Activated CD8-positive, alpha-beta memory T cell treated with anti-CD3 and anti-CD28 coated beads for 36 hours (primary cell): Measurements from ENCODE around the gene PLOD2. TPM values are rescaled to one million over a fixed set of nuclear protein-coding genes. Genes with fewer than 3 reads are reported as not detected.

Source experiments
- CTCF ChIA-PET: fragments of 350-600 bp; sonication (Branson Sonifier 250); formaldehyde crosslinking; loops from one replicate; lab custom pipeline; 2021; ENCODE audit warnings: antibody characterized with exemption; lab: Charles Lee
- POLR2A ChIA-PET: fragments of 350-600 bp; sonication (Branson Sonifier 250); formaldehyde crosslinking; loops from one replicate; lab custom pipeline; 2021; ENCODE audit warnings: antibody characterized with exemption; lab: Charles Lee
- total RNA-seq, 2 experiments: library from RNA; stranded (reverse); gene quantifications; one replicate each; pipeline ENCODE4 v1.2.3, GENCODE V29; 2021

Gene PLOD2
- total RNA-seq, 2 experiments from 2014 or later: 0.80 to 1.0 TPM

GRCh38 chr3:146071632-146072031 is 89.4 kb downstream of the PLOD2 start:
- POLR2A ChIA-PET: no interaction called here
- CTCF ChIA-PET: no interaction called here

- ChIA-PET POLR2A (no interaction called here), CTCF (no interaction called here)
Observed at GRCh38 chr3:146067048-146067447, 93.9 kb downstream of the PLOD2 start.

DNA sequence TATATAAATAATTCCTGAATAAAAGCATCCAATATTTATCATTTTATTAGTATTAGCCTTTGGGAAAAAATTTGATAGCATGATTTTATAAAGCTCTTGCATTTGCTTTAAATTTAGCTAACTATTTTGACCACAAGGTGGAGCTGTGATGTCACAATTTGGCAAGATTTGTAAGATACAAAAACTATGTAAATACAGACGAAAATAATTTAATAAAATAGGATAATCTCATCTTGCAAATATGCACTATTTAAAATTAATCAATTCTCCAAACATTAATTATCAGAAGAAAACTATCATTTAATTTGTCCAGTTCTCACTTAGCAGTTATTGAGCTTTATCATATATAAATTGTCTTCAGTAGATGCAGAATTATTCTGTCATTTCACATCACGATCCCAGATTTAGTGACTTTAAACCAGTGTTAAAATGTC is 95.4 kb downstream of the PLOD2 start:
- ChIA-PET POLR2A (no interaction called here), CTCF (no interaction called here)

- ChIA-PET CTCF (no interaction called here), POLR2A (no interaction called here)
Observed at GRCh38 chr3:146058241-146058640, 102.7 kb downstream of the PLOD2 start.

DNA sequence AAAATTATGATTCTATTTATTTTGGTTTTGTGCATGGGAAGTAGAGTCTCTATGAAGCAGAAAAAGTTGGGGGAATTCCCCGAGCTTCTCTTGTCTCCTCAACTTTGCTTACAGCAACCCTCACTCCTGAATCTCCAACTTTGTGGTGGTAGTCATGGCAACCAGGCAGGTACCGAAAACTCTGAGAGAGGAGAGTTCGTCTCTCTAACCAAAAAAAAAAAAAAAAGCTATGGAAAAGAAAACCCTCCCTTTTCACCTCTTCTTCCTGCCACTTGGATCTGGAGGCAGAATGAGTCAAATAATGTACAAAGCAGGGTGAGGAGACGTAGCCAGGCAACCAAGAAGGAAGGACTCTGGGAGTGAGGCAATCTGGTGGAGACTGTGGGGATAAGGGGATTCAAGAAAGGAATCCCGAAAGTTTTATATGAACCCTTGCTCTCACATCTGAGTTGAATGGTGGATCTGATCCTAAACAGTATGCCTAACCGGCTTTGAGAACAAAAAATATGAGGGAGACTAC is 108.1 kb downstream of the PLOD2 start:
- ChIA-PET POLR2A (no interaction called here), CTCF (no interaction called here)

GRCh38 chr3:146052056-146052790 is 108.8 kb downstream of the PLOD2 start:
- CTCF ChIA-PET: no interaction called here
- POLR2A ChIA-PET: no interaction called here

DNA sequence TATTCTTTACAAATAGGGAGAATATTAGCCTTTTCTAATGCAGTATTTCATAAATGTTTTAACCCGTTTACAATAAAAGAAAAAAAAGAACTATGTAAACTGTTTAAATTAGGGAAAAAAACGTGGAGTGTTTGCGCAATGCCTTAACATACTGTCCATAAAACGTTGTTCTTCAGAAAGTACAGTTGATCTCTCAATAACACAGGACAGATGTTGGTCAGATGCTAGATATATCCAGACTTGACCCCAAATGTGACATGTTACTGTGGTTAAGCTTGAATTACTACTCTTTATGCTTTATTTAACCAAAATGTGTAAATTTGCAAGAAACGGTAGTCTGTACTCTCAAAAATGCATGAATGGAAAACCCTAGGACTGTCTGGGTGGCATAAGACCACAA is 110.3 kb downstream of the PLOD2 start:
- ChIA-PET POLR2A (no interaction called here), CTCF (no interaction called here)

DNA sequence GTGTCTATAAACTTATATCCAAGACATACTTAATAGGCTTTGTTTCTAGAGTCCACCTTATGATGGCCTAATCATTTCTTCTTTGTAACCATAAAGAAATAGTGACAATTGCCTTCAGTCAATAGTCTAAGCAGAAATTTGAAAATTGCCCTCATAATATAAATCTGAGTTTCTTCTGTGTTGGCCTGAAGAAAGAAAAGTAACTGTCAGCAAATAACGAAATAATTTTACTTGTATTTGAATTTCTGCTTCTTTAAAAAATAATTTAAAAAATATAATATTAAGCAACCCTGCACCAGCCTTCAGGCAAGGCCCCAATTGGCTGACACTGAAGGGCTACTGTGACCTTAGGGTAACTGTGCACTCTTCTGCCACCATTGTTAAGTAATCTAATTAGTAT is 113.5 kb downstream of the PLOD2 start:
- ChIA-PET POLR2A (no interaction called here), CTCF (no interaction called here)

DNA sequence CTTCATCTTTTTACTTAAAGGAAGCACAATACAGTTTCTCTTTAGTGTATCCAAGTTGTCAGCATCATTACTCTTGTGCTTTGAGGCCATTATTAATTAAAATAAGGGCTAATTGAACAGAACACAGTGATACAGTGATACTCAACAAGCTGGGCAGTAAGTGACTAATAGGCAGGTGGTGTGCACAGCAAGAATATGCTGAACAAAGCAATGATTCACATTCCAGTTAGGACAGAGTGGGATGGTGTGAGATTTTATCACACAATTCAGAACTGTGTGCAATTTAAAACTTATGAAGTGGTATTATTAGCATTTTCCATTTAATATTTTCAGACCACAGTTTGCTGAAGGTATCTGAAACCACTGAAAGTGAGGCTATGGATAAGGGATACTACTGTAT is 116.9 kb downstream of the PLOD2 start:
- ChIA-PET CTCF (no interaction called here), POLR2A (no interaction called here)

DNA sequence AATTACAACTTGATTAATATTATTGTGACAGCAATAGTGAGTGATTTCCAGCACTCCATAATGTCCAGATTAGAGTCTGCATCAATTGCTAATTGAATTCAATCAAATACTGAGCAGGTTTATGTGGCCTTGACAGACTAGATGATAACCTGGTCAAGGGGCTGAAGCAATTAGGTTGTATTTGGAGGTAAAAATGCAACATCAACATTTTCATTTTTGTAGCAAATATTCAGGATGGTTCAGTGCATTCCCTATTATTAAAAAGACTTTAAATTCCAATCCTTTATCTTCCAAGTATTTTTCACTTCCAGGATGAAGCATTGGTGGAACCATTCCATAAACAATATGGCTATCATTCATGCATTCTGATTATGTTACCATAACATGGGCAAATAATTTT is 120.4 kb downstream of the PLOD2 start:
- ChIA-PET POLR2A (no interaction called here), CTCF (no interaction called here)

- ChIA-PET POLR2A (no interaction called here), CTCF (no interaction called here)
Observed at GRCh38 chr3:146037697-146038096, 123.3 kb downstream of the PLOD2 start.

- ChIA-PET CTCF (no interaction called here), POLR2A (no interaction called here)
Observed at GRCh38 chr3:146036281-146036680, 124.7 kb downstream of the PLOD2 start.

DNA sequence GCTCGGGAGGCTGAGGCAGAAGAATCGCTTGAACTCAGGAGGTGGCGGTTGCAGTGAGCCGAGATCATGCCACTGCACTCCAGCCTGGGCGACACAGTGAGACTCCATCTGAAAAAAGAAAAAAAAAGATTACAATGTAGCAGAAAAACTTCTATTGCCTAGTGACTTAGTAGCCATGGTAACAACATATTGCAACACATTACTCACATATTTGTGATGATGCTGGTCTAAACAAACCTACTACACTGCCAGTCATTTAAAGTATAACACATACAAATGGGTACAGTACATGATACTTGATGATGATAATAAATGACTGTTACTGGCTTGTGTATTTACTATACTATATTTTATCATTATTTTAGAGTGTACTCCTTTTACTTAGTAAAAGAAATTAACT is 125.6 kb downstream of the PLOD2 start:
- POLR2A ChIA-PET: no interaction called here
- CTCF ChIA-PET: no interaction called here

DNA sequence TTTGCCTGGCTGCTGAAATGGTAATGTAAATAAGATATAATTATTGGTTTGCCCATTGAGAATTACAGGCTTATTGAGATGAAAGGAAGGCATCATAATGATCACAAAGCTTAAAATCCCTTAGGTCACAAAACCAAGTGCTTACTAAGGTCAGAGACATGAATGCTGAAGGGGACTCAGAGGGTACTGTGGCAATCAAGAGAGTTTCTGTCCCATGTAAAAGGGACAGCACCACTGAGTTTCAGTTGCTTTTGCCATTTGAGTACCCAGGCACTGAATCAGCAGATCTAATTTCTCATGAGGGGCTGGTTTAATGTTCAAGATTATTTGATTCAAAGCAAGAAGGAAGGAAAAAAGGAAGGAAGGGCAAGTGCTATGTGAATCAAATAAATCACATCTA is 127.0 kb downstream of the PLOD2 start:
- CTCF ChIA-PET: no interaction called here
- POLR2A ChIA-PET: no interaction called here

GRCh38 chr3:146026547-146026946 is 134.4 kb downstream of the PLOD2 start:
- POLR2A ChIA-PET: no interaction called here
- CTCF ChIA-PET: no interaction called here

- ChIA-PET POLR2A (no interaction called here), CTCF (no interaction called here)
Observed at GRCh38 chr3:146024260-146024659, 136.7 kb downstream of the PLOD2 start.

DNA sequence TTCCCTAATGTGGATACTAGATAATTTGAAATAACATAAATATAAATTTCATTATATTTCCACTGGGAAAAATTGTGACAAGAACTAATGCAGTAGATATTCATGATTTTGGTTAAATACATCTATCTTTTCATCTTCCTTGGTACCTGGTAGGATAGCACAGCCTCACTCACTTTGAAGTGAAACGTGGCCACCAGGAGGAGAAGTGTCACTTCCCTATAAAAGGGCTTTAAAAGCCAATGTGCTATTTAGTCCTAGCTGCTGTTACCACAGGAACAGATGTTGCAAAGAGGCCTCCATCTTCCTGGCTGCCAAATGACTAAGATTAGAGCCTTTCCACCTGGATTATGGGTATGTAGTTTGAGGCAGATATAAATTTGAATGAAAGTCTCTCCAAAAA is 140.0 kb downstream of the PLOD2 start:
- CTCF ChIA-PET: no interaction called here

DNA sequence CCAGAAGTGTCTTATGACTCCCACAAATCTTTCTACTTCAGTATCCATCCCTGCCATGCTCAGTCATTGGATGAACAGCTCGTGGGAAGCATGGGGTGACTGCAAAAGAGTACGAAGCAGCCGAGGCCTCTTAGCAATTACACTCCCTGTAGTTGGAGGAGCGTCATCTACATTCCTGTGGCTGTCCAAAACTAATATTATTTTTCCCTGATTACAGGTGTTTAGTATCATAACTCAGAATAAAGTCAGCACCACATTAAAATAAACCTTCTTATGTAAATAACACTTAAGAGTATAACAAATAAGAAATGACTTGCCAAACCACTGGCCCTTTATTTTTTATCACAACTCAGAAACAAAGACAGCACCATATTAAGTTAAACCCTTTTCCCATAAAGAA is 141.5 kb downstream of the PLOD2 start:
- CTCF ChIA-PET: no interaction called here
- POLR2A ChIA-PET: no interaction called here

More for the DNA sequence above, 140.0 kb downstream of the PLOD2 start:
- POLR2A ChIA-PET: no interaction called here
